ENCODE data around the gene DNAAF1. TPM values are rescaled to one million over a fixed set of nuclear protein-coding genes. Genes with fewer than 3 reads are reported as not detected.

The DNAAF1 gene
- total and polyA plus RNA-seq, 2 of the 8 experiments (the other 6 are each of a cell fraction or from before 2014, with no cell fraction given) = 0.09 to 0.15 TPM

GRCh38 chr16:84131117-84131516 is 14.0 kb upstream of the DNAAF1 start:
- H3K4me2 ChIP-seq (ENCODE audit: insufficient read depth in 1 of 2, low read depth in 2 of 2, low read length in 2 of 2) = no peak overlapping the region
- POLR2A ChIA-PET (ENCODE audit: partially characterized antibody) = interaction anchor here (1.9 kb wide), 1 partner anchor 11 kb away, joined by 5 read pairs; no protein-coding TSS in a partner anchor
- 92% methylated on average over 5 of the region's 5 CpGs; no CpG with 5 or more reads in 1 of the 2 experiments for whole genome bisulfite sequencing, 2 experiments (ENCODE audit: extremely low coverage in 1 of 2, insufficient coverage in 1 of 2, insufficient read length in 1 of 2, insufficient replicate concordance in 2 of 2, low coverage in 1 of 2, low lambda C conversion rate in 2 of 2, missing lambda C conversion rate in 1 of 2)
- TF ChIP-seq CHD2 (IDR thresholded peaks at IDR 0.05; ENCODE audit: low read length) (no peak), ASH2L (IDR thresholded peaks at IDR 0.05; ENCODE audit: low read length) (no peak), E2F6 (IDR thresholded peaks at IDR 0.05) (no peak), BRCA1 (IDR thresholded peaks at IDR 0.05; ENCODE audit: low read depth, low read length) (no peak), SAP30 (IDR thresholded peaks at IDR 0.05; ENCODE audit: insufficient read depth, insufficient replicate concordance, low read length) (no peak), BACH1 (IDR thresholded peaks at IDR 0.05; ENCODE audit: low read length) (no peak), SIX5 (IDR thresholded peaks at IDR 0.05; ENCODE audit: low read depth, low read length) (no peak), CTBP2 (IDR thresholded peaks at IDR 0.05; ENCODE audit: borderline replicate concordance, insufficient read depth, insufficient read length, low read length) (no peak), RFX5 (IDR thresholded peaks at IDR 0.05; ENCODE audit: borderline replicate concordance, low read depth, low read length) (no peak), CTCF (IDR thresholded peaks at IDR 0.05; ENCODE audit: control extremely low read depth in 1 of 3, insufficient read depth in 1 of 3, low read depth in 1 of 3, low read length in 3 of 3) (no peak), POU5F1 (IDR thresholded peaks at IDR 0.05; ENCODE audit: low read depth, low read length) (no peak)

More at GRCh38 chr16:84131117-84131516, 14.0 kb upstream of the DNAAF1 start:
- H4K8ac ChIP-seq (ENCODE audit: extremely low read depth, insufficient read depth, low read length) = no peak overlapping the region
- H3K27ac ChIP-seq (ENCODE audit: low read depth, low read length) = no peak overlapping the region
- H4K5ac ChIP-seq (ENCODE audit: insufficient read length, low read depth, low read length) = no peak overlapping the region
- H4K20me1 ChIP-seq (replicated peaks in 1 of 2; ENCODE audit: control insufficient read depth in 1 of 2, insufficient read depth in 2 of 2, low read length in 2 of 2) = peaks cover 0 to 5% of the 10 kb centered on the region in 2 experiments
- no peak overlapping the region for H3K18ac ChIP-seq (ENCODE audit: extremely low read depth, low read length)
- H2BK120ac ChIP-seq (replicated peaks; ENCODE audit: low read depth, low read length) = no peak overlapping the region
- CTCF ChIA-PET (ENCODE audit: partially characterized antibody) = interaction anchor here (1.4 to 2.3 kb wide), 3 partner anchors 10 to 46 kb away, joined by 3 to 8 read pairs (median 7); no protein-coding TSS in a partner anchor
- no peaks in the 10 kb centered on the region for H3K9me3 ChIP-seq (ENCODE audit: insufficient read depth in 2 of 2, low read depth in 1 of 2, low read length in 1 of 2)
- no peak overlapping the region for H2AFZ ChIP-seq (ENCODE audit: low read length)
- no peak overlapping the region for H2BK5ac ChIP-seq (ENCODE audit: low read depth, low read length)
- peaks cover 8 to 27% (median 17%) of the 10 kb centered on the region in 4 experiments; a peak in 7 of 8 replicates for H3K36me3 ChIP-seq (ENCODE audit: control insufficient read depth in 2 of 4, insufficient read depth in 4 of 4, low read length in 3 of 4)
- FAIRE-seq (no peak), DNase-seq (ENCODE audit: low read depth in 1 of 2, low spot score in 2 of 2) (no peak)
- H3K27me3 ChIP-seq (replicated peaks in 1 of 4; ENCODE audit: control insufficient read depth in 3 of 4, extremely low read depth in 1 of 4, insufficient read depth in 3 of 4, low read length in 3 of 4) = no peaks in the 10 kb centered on the region
- H2BK15ac ChIP-seq (ENCODE audit: low read length) = no peak overlapping the region
- no peak overlapping the region for H2AK5ac ChIP-seq (ENCODE audit: low read depth, low read length)
- H3K14ac ChIP-seq (ENCODE audit: insufficient read length) = no peak overlapping the region
- H3K23me2 ChIP-seq (ENCODE audit: low read depth, low read length) = no peaks in the 10 kb centered on the region
- H3K4me3 ChIP-seq (ENCODE audit: extremely low read depth in 1 of 4, insufficient read depth in 2 of 4, low read depth in 3 of 4, low read length in 4 of 4) = no peak overlapping the region
- no peak overlapping the region for H3K23ac ChIP-seq (ENCODE audit: insufficient read length)
- peaks cover 0 to 6% (median 3%) of the 10 kb centered on the region in 4 experiments; a peak in 3 of 7 replicates for H3K4me1 ChIP-seq (replicated peaks in 1 of 4; ENCODE audit: control insufficient read depth in 3 of 4, insufficient read depth in 4 of 4, low read length in 3 of 4)
- peaks cover 0 to 39% of the 10 kb centered on the region in 2 experiments; a peak in 3 of 4 replicates for H3K79me2 ChIP-seq (ENCODE audit: control insufficient read depth in 1 of 2, insufficient read depth in 2 of 2, low read length in 2 of 2)
- H4K91ac ChIP-seq (replicated peaks; ENCODE audit: insufficient read length, low read length) = no peak overlapping the region
- no peak overlapping the region for H3K56ac ChIP-seq (replicated peaks; ENCODE audit: insufficient read length, low read depth, low read length)
- H3K4ac ChIP-seq (replicated peaks; ENCODE audit: insufficient read length, low read depth, low read length) = no peak overlapping the region
- H2BK12ac ChIP-seq (ENCODE audit: low read depth, low read length) = no peak overlapping the region
- H3K79me1 ChIP-seq (ENCODE audit: low read depth, low read length) = peaks cover 2% of the 10 kb centered on the region; the same call in 1 of the 2 replicates
- no peak overlapping the region for H3K9ac ChIP-seq (replicated peaks in 1 of 4; ENCODE audit: extremely low read depth in 1 of 4, low read depth in 3 of 4, low read length in 3 of 4)
- H2BK20ac ChIP-seq (ENCODE audit: low read length) = no peak overlapping the region

Measured in H1 (cell line).